ENCODE data around the gene DLG2.

Gene DLG2

DNA sequence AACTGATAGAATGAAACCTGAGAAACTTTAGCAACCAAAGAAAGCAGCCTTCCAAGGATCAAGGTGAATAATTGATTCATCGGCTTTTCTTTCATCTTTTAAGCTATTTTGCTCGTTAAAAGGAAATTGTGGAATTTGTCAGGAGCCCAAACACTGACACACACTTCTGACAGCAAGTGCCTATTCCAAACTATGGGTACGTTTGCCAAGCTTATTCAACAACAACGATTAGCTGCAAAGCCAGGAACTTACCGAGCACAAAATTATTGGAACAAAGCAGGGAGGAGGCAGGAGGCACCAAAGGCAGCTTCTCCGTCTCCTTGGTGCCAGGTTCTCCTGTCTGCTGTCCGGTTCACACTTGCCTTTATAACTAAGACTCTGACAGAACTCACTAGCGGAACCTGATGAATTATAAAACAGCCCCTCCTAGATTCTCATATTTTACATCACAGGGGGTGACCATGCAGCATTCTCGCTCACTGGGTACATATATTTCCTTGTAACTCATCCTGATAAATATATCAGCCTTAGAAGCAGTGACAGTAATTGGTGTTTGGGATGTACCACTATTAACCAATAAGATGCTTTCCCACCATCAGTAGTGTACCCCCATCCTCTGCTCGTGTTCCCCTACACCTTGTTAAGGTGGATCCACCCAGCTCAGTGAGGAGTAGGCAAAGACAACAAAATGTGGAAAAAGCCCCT lies 1945.1 kb downstream of the DLG2 start:
- no peak for DNase-seq

DNA sequence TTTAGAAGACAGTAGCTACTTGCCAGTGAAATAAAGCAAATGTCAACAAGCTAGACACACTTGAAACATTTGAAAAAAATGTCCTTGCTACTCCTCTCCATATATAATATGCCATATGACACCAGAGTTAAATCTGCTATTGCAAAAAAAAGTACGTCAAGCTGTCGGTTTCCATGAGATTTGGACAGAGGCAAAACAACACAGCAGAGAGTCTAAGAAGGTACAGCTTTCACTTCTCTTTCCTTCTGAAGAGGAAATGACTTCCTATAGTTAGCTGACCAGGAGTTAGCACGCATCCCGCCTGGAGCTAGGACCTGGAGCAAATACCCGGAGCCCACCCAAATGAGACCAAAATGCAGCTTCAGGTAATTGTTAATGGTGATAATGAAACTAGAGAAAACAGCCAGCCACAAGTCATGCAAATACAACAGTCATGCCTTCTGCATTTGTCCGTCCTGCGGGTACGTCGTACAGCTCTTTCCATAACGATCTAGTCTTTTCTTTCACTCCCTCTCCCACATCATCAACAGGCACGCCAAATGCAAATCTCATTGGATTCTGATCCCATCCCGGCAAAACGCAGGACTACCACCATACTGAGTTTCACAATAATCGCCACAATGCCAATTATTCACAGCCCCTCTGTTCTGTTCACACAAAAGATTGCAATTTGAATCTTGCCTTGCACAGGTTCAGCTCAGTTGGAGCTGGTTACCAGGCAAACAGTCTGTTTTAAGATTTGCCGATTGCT lies 1945.9 kb downstream of the DLG2 start:
- no peak for DNase-seq

DNA sequence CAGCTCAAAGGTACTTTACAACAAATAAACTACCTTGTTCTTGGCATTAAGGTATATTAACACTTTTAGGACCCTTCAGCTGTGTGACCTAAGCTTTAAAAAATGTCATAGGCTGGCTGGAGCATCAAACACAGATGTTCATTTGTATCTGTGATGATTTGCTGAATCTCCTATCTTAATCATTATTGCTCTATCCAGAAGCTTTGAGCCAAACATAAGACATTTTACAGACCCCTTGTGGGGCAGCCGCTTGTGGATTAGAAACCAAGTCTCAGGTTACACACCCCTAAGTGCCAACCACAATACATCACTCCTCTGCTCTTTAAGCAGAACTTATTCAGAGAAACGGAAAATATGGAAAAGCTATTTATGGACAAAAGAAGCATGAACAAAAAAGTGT lies 1946.8 kb downstream of the DLG2 start:
- no peak for DNase-seq

DNA sequence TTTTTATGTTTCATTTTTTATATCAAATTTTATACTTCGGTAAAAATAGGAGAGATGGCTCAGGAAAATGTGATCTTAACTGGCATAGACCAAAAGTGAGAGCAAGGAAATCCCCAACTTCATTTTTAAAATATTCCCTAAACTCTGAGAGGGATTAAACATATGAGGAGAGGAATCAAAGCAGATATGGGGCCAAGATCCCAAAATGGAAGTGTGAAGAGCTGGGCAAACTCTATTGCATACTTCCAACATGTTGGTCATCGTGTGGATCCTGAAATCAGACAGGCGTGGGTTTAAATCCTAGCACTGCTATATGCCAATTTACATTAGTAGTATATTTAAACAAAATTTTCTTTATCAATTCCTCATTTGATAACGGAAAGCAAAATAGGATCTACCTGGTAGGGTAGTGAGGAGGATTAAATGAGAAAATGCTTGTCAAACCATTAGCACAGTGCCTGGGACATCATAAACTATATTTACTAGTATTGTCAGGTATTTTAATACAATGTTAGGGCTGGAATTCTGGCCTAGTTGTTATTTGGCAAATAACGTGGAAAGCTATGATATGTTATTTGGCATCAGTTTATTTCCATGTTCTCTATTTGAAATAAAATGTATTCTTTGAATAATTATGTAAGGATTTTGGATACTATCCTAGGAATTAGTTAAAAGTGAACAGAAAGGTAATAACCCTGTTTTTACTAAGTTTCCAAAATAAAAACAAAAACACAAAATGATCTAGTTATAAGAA lies 1948.1 kb downstream of the DLG2 start:
- no peak for DNase-seq

DNA sequence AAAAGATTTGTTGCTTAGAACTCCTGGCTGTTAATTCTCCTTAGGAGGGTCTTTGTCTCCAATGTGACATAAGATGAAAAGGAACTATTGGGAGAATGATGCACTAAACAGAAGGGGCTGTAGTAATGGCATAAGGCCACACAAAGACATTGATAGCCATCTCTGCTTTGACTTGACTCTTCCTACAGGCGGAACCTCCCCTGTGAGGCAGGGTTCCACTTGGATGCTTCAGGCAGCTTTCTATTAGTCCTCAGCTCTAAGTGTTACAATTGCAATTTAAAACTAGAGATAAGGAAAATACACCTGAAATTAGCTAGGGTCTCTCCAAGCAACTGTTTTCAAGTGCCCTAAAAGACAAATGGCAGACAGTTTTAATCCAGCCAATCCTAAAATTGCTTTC lies 1949.4 kb downstream of the DLG2 start:
- DNase-seq, result no peak

DNA sequence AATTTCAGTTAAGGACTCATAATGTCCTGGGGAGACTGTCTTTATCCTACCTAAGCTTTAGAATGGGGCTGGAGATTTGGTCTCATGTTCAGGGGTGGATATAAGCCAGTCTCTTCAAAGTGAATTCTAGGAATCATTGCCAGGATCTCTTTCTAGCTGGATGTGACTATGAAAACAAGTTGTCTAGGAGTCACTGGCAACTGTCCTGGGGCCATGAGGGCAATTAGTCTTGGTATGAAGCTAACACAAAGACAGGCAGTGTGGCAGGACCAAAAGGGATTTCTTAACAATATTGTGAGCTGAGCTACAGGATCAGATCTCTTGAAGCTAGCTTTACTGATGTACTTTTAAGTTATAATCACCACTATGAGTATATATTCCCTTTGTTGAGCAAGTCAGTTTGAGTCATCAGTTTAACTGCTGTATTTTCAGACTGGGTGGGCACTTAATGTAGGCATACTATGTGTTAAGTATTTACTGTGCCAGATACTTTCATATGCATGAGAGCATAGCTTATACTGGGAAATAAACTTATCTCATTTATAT lies 1951.0 kb downstream of the DLG2 start:
- DNase-seq, result no peak

DNA sequence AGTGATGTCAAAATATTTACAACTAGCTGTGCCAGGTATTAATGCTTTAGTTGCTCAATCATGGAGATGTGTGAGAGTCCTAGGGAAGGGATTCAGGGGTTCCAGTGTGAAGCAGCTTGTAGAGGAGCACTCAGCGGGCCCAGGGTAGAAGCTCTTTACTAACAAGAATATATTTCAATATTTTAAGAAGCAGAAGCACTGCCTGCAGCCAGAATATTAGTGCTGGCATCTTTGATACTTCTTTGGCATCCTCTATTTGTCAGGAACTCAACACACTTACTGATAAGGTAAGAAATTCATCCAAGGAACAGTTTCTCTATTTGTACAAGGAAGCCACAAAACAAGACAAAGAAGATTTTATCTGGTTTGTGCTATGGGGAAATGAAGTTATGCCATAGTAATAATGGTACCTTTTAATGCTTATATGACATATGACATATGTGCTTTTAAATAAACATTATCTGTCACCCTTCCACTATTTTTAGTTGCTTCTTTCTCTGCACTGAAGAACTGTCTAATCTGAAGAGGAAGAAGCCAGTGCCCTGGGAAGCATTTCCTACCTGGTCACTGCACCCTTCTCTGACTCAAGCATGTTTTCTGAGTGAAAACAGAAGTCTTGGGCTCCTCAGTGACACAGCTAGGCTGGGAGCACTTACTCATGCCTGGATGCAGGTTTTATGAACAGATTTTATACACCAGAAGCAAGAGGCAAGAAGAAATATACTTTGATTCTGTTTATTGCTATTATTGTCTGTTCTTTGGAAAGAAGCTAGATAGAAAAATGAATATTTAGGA lies 1952.8 kb downstream of the DLG2 start:
- DNase-seq, result no peak

DNA sequence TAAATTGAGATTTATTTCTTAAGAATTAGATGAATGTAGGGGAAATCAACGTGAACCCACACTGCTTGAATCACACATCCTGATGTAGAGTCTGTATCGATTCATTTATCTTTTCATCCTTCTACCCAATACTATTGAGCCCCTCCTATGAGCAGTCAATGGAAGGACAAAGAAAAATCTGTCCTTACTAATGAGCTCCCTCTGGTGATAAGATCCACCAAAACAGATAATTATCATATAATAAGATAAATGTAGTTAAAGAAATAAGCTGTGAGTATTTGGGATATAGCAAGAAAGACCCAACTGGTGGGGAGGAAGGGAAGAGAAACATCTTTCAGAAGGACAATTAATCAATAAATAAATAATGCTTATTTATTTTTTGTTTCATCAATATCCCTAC lies 1955.9 kb downstream of the DLG2 start:
- no peak for DNase-seq

DNA sequence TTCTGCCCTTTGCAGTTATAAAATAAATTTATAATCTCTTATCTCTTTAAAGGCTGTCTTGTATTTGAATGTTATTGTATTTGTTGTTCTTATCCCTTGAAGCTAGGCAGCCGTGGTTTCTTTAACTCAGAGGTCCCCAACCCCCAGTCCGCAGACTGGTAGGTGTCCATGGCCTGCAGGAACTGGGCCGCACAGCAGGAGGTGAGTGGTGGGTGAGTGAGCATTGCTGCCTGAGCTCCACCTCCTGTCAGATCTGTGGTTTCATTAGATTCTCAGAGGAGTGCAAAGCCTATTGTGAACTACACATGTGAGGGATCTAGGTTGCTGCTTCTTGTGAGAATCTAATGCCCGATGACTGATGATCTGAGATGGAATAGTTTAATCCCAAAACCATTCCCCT lies 1961.0 kb downstream of the DLG2 start:
- no peak for DNase-seq

DNA sequence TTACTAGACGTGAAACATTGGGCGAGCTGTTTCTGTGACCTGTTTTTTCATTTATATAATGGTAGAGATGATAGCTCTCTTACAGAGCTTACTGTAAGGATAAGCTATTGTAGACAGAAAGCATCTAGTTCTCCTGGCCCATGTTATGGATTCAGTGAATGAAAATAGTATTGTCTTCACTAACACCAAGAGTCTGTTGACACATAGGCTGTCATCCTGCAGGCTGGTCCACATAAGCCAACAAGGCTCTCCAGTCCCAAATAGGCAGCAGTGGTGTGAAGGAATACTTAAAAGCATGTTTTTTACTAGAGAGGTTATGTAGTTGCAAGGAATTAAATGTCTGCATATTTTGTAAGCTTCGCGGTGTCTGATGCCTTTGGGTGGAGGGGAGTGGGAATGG lies 1963.2 kb downstream of the DLG2 start:
- no peak for DNase-seq

DNA sequence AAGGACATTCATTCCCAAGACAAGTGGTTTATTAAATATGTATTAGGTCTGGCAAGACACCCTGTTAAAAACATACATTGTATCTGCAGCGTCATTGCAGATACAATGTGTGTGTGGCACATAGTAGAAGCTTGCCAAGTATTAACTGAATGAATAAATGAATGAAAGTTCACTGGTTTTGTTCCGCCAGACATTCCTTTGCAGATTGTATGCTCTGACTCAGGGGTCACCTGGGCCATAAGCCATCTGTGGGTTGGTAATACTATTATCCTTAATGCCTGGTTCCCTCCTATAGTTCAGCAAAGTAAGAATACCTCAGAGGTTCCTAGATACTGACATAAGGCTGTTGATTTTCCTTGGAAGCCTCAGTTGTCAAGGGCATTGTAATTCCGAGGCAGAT lies 1963.7 kb downstream of the DLG2 start:
- DNase-seq, result no peak

DNA sequence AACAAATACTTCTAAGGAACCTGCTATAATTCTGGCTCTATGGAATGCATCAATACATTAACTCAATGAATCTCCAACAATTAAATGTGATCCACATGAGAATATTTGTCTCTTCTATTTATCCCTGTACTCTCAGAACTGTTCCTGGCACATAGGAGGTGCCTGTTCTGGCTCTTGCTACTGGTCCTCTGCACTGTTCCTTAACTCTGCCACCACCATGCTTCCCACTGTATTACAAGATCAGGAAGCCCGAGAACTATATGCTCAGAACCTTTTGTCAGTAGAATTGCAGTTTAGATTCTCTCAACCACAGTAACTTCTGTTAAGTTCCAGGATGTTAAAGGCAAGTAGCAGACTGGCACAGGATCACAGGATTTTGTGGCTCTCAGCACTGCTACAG lies 1964.7 kb downstream of the DLG2 start:
- no peak for DNase-seq

DNA sequence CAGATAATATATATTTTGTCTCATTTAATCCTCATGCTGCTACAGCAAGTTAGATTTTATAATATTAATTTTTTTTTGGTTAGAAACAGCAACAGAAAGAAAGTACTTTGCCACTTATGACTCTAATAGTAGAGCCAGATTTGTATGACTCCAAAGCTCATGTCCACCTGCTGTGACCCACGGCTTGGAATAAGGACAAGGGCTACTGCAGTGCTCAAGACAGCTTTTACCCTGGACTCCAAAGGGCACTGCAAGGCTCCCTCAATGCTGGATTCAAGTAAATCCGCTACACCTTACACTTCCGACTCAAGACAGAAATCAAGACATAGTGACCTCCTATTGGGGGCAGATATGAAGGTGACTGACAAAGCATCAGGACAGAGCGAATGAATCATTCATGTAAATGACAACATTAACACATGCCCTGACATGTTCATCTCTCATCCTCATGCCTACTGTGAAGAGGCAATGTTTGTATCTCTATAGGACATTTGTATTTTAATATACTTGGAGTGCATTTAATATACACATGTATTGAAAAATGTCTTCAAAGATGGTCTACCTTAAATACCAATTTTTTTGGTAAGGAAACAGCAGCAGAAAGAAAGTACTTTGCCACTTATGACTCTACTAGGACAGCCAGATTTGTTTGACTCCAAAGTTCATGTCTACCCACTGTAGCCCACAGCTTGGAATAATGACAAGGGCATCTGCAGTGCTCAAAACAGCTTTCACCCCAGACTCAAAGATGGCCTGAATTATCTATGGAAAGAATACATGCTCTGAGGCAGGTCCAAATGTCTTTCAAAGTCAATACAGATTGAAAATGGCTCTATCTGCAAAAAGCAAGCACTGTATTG lies 1965.4 kb downstream of the DLG2 start:
- no peak for DNase-seq

DNA sequence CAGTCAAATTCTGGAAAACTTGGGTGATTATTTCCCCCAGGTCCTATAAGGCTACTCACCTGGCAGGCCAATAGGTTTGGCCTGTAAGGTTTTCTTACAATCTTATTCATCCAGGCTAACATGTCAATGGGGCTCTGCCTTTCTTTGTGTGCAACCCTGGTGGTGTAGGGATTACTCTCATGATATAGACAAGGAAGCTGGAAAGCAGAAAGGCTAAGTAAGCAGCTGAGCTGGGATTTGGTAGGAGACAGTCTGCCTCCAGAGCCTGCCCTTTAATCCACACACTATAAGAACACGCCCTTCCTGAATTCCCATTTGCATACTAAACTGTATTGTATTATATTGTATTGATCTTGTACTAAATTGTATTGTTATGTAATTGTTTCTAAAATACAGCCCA lies 1967.7 kb downstream of the DLG2 start:
- no peak for DNase-seq

DNA sequence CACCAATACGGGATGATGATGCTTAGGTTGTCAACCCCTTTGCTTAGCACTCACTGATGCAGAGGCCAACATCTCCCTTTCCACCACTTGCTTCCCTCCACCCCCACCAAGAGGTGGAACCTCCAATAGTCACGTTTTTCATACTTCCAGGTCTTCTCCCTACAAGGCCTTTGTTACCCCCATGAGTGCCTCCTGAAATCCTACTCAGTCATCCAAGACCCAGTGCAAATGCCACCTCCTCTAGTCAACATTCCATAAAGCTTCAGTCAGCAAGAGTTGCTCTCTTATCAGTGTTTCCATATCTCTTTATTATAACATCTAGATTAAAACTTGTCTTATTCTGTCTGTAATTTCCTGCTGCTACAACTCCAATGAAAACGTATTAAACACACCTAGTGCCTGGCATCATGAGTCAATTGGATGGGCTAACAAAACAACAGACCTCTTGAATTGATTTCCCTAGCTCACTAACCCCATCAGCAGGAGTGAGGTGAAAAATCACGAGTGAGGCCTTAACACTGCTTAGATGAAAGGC lies 1970.3 kb downstream of the DLG2 start:
- no peak for DNase-seq

DNA sequence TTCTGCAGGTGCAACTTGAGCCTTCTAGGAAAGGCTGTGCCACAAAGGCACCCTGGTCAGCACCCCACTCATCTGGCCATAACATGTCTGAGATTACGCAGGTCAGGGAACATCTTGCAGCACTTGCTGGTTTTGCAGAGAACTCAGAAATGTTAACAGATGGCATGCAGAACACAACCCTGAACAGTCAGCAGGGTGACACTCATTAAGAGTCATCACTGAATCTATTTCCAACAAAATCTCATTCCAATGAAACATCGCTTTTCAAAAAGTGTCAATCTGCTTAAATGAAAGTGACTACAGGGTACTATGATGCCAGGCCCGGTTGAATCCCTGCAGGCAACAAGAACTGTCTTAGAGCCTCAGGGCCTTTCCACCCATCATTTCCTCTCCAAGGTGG lies 1971.2 kb downstream of the DLG2 start:
- no peak for DNase-seq

DNA sequence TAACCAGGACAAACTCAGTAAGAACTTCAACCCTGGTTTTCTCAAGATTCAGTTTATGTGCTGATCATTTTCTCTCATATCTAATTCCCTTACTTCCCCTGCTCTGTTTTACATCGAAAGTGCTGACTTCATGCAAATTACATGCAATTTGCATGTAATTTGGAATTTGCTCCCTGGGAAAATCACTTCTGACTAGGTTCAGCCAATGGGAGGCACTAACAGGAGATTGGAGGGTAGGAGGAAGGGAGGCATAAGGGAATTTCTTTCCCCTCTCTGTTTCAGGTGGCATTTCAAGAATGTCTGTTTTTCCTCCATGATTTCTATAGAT lies 1977.7 kb downstream of the DLG2 start:
- no peak for DNase-seq

DNA sequence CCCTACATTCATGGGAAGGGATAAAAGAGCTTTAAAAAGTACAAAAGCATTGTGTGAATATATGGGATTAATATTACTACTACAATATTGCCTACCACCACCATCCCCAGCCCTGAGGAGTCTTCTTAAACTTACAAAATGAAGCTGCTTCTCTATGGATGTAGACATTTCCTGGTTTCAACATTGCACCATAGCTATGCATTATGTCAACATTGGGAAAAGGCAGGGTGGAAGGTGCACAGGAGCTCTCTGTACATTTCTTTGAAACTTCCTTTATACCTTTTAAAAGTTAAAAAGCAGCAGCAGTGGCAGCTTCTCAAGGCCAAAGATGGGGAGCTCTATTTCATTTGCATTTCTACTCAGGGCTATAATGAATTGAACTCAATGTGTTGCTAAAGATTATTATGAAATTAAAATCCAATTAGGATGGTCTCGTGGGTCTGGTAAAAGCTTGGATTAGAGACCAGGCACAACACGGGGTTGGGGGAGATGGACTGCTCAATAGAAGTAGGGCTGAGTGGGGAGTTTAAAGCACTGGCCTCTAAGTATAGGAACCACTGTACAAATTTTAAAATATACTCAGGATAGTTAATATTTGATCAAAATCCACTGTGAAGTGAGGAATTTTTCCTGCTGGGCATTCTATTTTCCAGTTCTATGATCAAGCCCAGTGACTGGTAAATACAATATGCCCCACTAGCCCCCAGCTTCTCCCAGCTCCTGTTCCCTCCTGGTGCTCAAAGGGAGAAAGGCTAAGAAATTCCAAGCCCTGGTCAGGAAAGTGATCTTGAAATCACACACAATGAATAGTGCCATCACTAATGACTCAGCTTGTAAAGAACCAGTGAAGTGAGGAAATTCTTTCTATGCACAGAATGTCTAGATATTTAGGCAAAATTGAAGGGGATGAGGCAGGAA lies 1978.3 kb downstream of the DLG2 start:
- DNase-seq, result no peak

DNA sequence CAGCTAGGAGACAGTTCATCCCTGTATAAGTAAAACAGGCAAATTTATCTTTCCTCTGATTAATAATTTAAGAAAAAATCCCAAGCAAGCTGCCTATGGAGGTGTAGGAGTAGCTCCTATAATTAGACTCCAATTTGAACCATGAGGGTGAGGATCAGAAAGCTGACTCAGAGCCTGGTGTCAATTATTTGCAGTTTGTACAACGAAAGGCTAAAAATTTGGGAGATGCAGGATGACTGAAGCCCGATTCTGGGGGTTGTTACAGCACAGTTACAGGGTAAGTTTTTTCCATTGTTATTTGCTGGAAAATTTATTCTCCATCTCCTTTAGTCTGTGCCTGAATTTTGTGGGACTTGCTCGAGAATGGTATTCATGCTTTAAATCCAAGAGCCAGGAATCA lies 1981.6 kb downstream of the DLG2 start:
- DNase-seq, result no peak

DNA sequence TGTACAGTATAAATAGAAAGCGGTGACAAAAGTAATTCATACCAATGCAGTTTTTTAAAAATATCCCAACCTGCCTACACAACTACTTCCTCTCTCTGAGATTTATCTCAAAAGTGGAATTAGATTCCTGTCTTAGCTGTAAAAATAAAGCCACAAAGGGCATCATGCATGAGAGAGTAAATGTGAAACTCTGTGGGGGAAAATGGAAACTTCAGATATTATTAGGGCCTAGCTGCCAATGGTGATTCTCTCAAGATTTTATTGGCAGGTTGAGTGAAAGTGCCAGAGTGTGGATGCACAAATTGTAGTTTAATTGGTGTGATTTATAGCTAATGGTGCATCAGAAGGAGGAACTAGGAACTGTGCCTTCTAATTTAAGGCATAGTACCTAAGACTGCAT lies 1984.0 kb downstream of the DLG2 start:
- DNase-seq, result no peak

DNA sequence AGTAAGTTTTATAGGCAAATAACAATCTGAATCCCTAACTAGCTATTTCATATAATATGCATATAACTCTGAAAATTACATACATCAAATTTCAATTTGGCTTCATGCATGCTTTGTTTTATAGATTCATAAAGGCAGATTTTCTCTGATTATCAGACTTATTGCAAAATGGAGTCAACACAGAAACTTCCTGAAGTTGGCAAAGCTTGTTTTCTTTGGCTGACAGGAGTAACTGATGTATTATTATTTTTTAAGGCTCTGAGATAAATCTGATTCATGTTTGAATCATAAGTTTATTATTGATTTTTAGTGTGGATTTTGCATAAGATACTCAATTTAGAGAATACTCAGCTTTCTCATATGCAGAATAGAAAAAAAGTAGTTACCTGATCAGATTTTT lies 1984.6 kb downstream of the DLG2 start:
- no peak for DNase-seq

All from CD4-positive, alpha-beta T cell treated with Interleukin-21 for 1 hour (primary cell).